Neural cell (in vitro differentiated cells): ENCODE measurements around the gene CEP85. TPM values are rescaled to one million over a fixed set of nuclear protein-coding genes. Genes with fewer than 3 reads are reported as not detected.

Source experiments
- H2AFZ ChIP-seq: fragments of 200-600, 300-800 bp; sonication (generic), shearing (Covaris generic); 2 replicates; pipeline ENCODE4 v1.6.0; 2014; ENCODE audit warnings: low read depth, mild to moderate bottlenecking, antibody characterized with exemption, low read length, moderate library complexity
- H3F3A ChIP-seq: fragments of 200-600 bp; shearing (Covaris generic); 2 replicates; pipeline ENCODE4 v1.6.1; 2016; ENCODE audit warnings: mild to moderate bottlenecking, moderate library complexity, mixed read lengths, antibody characterized with exemption, low read length; ENCODE audit not compliant: insufficient read depth, poor library complexity, severe bottlenecking
- H3K27ac ChIP-seq: fragments of 200-600, 300-800 bp; sonication (generic), shearing (Covaris generic); 2 replicates; pipeline ENCODE4 v1.5.1; 2014; ENCODE audit warnings: mild to moderate bottlenecking, low read length, moderate library complexity
- H3K27me3 ChIP-seq: fragments of 300-800, 200-600 bp; sonication (generic), shearing (Covaris generic); 2 replicates; pipeline ENCODE4 v1.6.0; 2014; ENCODE audit warnings: mild to moderate bottlenecking, low read depth, low read length, moderate library complexity; ENCODE audit not compliant: insufficient read depth
- H3K36me3 ChIP-seq: fragments of 300-800, 200-600 bp; sonication (generic), shearing (Covaris generic); 2 replicates; pipeline ENCODE4 v1.5.1; 2014; ENCODE audit warnings: mild to moderate bottlenecking, antibody characterized with exemption, low read length, moderate library complexity; ENCODE audit not compliant: insufficient read depth
- H3K4me2 ChIP-seq: fragments of 300-800, 200-600 bp; sonication (generic), shearing (Covaris generic); 2 replicates; pipeline ENCODE4 v1.6.0; 2014; ENCODE audit warnings: mild to moderate bottlenecking, low read length
- H3K4me3 ChIP-seq: fragments of 300-800, 200-600 bp; sonication (generic), shearing (Covaris generic); 2 replicates; pipeline ENCODE4 v1.5.1; 2014; ENCODE audit warnings: mild to moderate bottlenecking, low read length, moderate library complexity
- H3K79me2 ChIP-seq: fragments of 200-600 bp; shearing (Covaris generic); replicated peaks from 2 replicates; pipeline ENCODE4 v1.6.0; 2014; ENCODE audit warnings: mild to moderate bottlenecking, low read length, moderate library complexity; ENCODE audit not compliant: insufficient read depth
- H3K9ac ChIP-seq: fragments of 300-800, 200-600 bp; sonication (generic), shearing (Covaris generic); 2 replicates; pipeline ENCODE4 v1.6.1; 2016; ENCODE audit warnings: mild to moderate bottlenecking, low read length, mixed read lengths
- H3K9me2 ChIP-seq: fragments of 200-600 bp; shearing (Covaris generic); 2 replicates; pipeline ENCODE4 v1.6.1; 2016; ENCODE audit warnings: mild to moderate bottlenecking, low read length, mixed read lengths; ENCODE audit not compliant: insufficient read depth
- H3K9me3 ChIP-seq: fragments of 200-600, 300-800 bp; sonication (generic), shearing (Covaris generic); 2 replicates; pipeline ENCODE4 v1.6.1; 2016; ENCODE audit warnings: mild to moderate bottlenecking, mixed run types, low read length, moderate library complexity, mixed read lengths
- H4K20me1 ChIP-seq: fragments of 200-600 bp; shearing (Covaris generic); 2 replicates; pipeline ENCODE4 v1.6.1; 2016; ENCODE audit warnings: mild to moderate bottlenecking, mixed run types; ENCODE audit not compliant: insufficient read depth
- CTCF ChIP-seq: fragments of 450-650 bp; IDR thresholded peaks from 2 replicates; pipeline ENCODE4 v1.5.1; 2014; ENCODE audit warnings: antibody characterized with exemption, mild to moderate bottlenecking, moderate library complexity; ENCODE audit not compliant: poor library complexity, severe bottlenecking
- EP300 ChIP-seq: fragments of 450-650 bp; conservative IDR thresholded peaks from 2 replicates; pipeline ENCODE4 v1.6.1; 2014; ENCODE audit warnings: antibody characterized with exemption, mild to moderate bottlenecking, moderate library complexity; ENCODE audit not compliant: poor library complexity, severe bottlenecking
- EZH2 ChIP-seq: fragments of 200-600, 300-800 bp; shearing (Covaris generic), sonication (generic); IDR thresholded peaks from 2 replicates; pipeline ENCODE4 v1.6.1; 2014; ENCODE audit warnings: antibody characterized with exemption, low read length, borderline replicate concordance, mild to moderate bottlenecking; ENCODE audit not compliant: insufficient read depth, poor library complexity, severe bottlenecking
- MXI1 ChIP-seq: fragments of 450-650 bp; conservative IDR thresholded peaks from 2 replicates; pipeline ENCODE4 v1.6.1; 2014; ENCODE audit warnings: antibody characterized with exemption, mild to moderate bottlenecking; ENCODE audit not compliant: poor library complexity, severe bottlenecking
- POLR2AphosphoS5 ChIP-seq: IDR thresholded peaks from 2 replicates; pipeline ENCODE4 v1.6.1; 2012
- RAD21 ChIP-seq: fragments of 450-650 bp; conservative IDR thresholded peaks from 2 replicates; pipeline ENCODE4 v1.6.1; 2014; ENCODE audit warnings: antibody characterized with exemption, mild to moderate bottlenecking, moderate library complexity
- REST ChIP-seq: IDR thresholded peaks from 2 replicates; pipeline ENCODE4 v1.6.1; 2012; ENCODE audit warnings: borderline replicate concordance
- SMC3 ChIP-seq: fragments of 450-650 bp; conservative IDR thresholded peaks from 2 replicates; pipeline ENCODE4 v1.6.1; 2014; ENCODE audit warnings: antibody characterized with exemption, mild to moderate bottlenecking, moderate library complexity; ENCODE audit not compliant: poor library complexity
- TAF1 ChIP-seq: IDR thresholded peaks from 2 replicates; pipeline ENCODE4 v1.6.1; 2012; ENCODE audit warnings: low read depth
- polyA plus RNA-seq: library from polyadenylated mRNA; depleted of rRNA; stranded (reverse); fragments of >200 nt; gene quantifications from 2 replicates; pipeline ENCODE4 v1.2.3, GENCODE V29; 2014

Gene CEP85
- polyA plus RNA-seq, 1 donor from 2014 or later = 20.5 TPM

- no peaks in the 10 kb centered on the region for H3F3A ChIP-seq
- H2AFZ ChIP-seq = no peak overlapping the region
- no peaks in the 10 kb centered on the region for H3K27me3 ChIP-seq
- no peak overlapping the region for H3K9ac ChIP-seq
- H3K4me3 ChIP-seq = no peak overlapping the region
- no peaks in the 10 kb centered on the region for H3K79me2 ChIP-seq
- H3K4me2 ChIP-seq = no peak overlapping the region
- TF ChIP-seq EP300 = no peak
- TF ChIP-seq SMC3 = no peak
- TF ChIP-seq RAD21 = no peak
- no peak for TF ChIP-seq CTCF
- TF ChIP-seq REST = no peak
- TF ChIP-seq EZH2 = no peak
- TF ChIP-seq MXI1 = no peak
- TF ChIP-seq POLR2AphosphoS5 = no peak
- no peaks in the 10 kb centered on the region for H4K20me1 ChIP-seq
- no peaks in the 10 kb centered on the region for H3K36me3 ChIP-seq
- no peaks in the 10 kb centered on the region for H3K9me2 ChIP-seq
- H3K9me3 ChIP-seq = no peaks in the 10 kb centered on the region
- H3K27ac ChIP-seq = no peak overlapping the region
Measured at GRCh38 chr1:26197301-26197700, 36.7 kb upstream of the CEP85 start.

GRCh38 chr1:26197813-26198212 lies 36.2 kb upstream of the CEP85 start:
- no peaks in the 10 kb centered on the region for H3K36me3 ChIP-seq
- no peak overlapping the region for H3K4me3 ChIP-seq
- H3K9me2 ChIP-seq = no peaks in the 10 kb centered on the region
- H2AFZ ChIP-seq = no peak overlapping the region
- no peaks in the 10 kb centered on the region for H3K9me3 ChIP-seq
- H4K20me1 ChIP-seq = no peaks in the 10 kb centered on the region
- TF ChIP-seq TAF1 (no peak), POLR2AphosphoS5 (no peak), REST (no peak), MXI1 (no peak), RAD21 (no peak), CTCF (no peak), SMC3 (no peak), EZH2 (no peak), EP300 (no peak)
- H3K4me2 ChIP-seq = no peak overlapping the region
- H3K9ac ChIP-seq = no peak overlapping the region
- H3K27ac ChIP-seq = no peak overlapping the region
- no peaks in the 10 kb centered on the region for H3F3A ChIP-seq
- H3K79me2 ChIP-seq = no peaks in the 10 kb centered on the region
- no peaks in the 10 kb centered on the region for H3K27me3 ChIP-seq
